ENCODE measurements around the gene CDH23.
A peak's percentile ranks its signal among the peaks of the same experiment; 100 is the strongest.

The CDH23 gene

GRCh38 chr10:71367271-71367670 lies 29.4 kb upstream of the CDH23 start:
- peaks cover 14% of the 10 kb centered on the region; the same call in 1 of the 2 replicates for H3K36me3 ChIP-seq (ENCODE audit: insufficient read depth, low read length)
- TF ChIP-seq EZH2phosphoT487 (IDR thresholded peaks at IDR 0.05; ENCODE audit: borderline replicate concordance) = no peak
- no peak for TF ChIP-seq CTCF (conservative IDR thresholded peaks at IDR 0.05; ENCODE audit: low read length)
- no peaks in the 10 kb centered on the region for H3K9me3 ChIP-seq (ENCODE audit: insufficient read depth, low read depth, low read length)
- no peaks in the 10 kb centered on the region for H3K27me3 ChIP-seq (ENCODE audit: insufficient read depth, low read length, poor library complexity, severe bottlenecking)
- H2AFZ ChIP-seq (ENCODE audit: low read length) = no peak overlapping the region
- no peak overlapping the region for H3K9ac ChIP-seq (ENCODE audit: low read depth, low read length, poor library complexity, severe bottlenecking)
- H3K4me2 ChIP-seq (ENCODE audit: low read depth, low read length, poor library complexity, severe bottlenecking) = no peak overlapping the region
- no peaks in the 10 kb centered on the region for H4K20me1 ChIP-seq (ENCODE audit: insufficient read depth, low read length, poor library complexity, severe bottlenecking)
- H3K79me2 ChIP-seq (ENCODE audit: insufficient read depth, low read length) = no peaks in the 10 kb centered on the region
- H3K9me2 ChIP-seq (replicated peaks; ENCODE audit: low read depth, low read length) = no peaks in the 10 kb centered on the region
- H3F3A ChIP-seq (ENCODE audit: low read depth) = no peaks in the 10 kb centered on the region
- H3K4me1 ChIP-seq (ENCODE audit: insufficient read depth, low read length, poor library complexity, severe bottlenecking) = peaks cover 6% of the 10 kb centered on the region
- H3K4me3 ChIP-seq (ENCODE audit: low read length, poor library complexity, severe bottlenecking) = no peak overlapping the region

GRCh38 chr10:71368176-71368575 lies 28.5 kb upstream of the CDH23 start:
- Histone ChIP-seq H3K9me3 (ENCODE audit: insufficient read depth, low read depth, low read length) (no peaks in the 10 kb centered on the region), H3K4me3 (ENCODE audit: low read length, poor library complexity, severe bottlenecking) (no peak overlapping the region), H2AFZ (ENCODE audit: low read length) (peak overlapping the region; percentile 41; the same call in 1 of the 2 replicates), H3K4me2 (ENCODE audit: low read depth, low read length, poor library complexity, severe bottlenecking) (no peak overlapping the region), H3F3A (ENCODE audit: low read depth) (no peaks in the 10 kb centered on the region), H3K79me2 (ENCODE audit: insufficient read depth, low read length) (no peaks in the 10 kb centered on the region), H3K36me3 (ENCODE audit: insufficient read depth, low read length) (peaks cover 5% of the 10 kb centered on the region; the same call in 1 of the 2 replicates), H3K27me3 (ENCODE audit: insufficient read depth, low read length, poor library complexity, severe bottlenecking) (no peaks in the 10 kb centered on the region), H4K20me1 (ENCODE audit: insufficient read depth, low read length, poor library complexity, severe bottlenecking) (no peaks in the 10 kb centered on the region), H3K9me2 (replicated peaks; ENCODE audit: low read depth, low read length) (no peaks in the 10 kb centered on the region), H3K4me1 (ENCODE audit: insufficient read depth, low read length, poor library complexity, severe bottlenecking) (peaks cover 6% of the 10 kb centered on the region), H3K9ac (ENCODE audit: low read depth, low read length, poor library complexity, severe bottlenecking) (no peak overlapping the region)
- no peak for TF ChIP-seq CTCF (conservative IDR thresholded peaks at IDR 0.05; ENCODE audit: low read length)
- TF ChIP-seq EZH2phosphoT487 (IDR thresholded peaks at IDR 0.05; ENCODE audit: borderline replicate concordance) = no peak

- H2AFZ ChIP-seq (ENCODE audit: low read length) = peak overlapping the region; percentile 41
- H3F3A ChIP-seq (ENCODE audit: low read depth) = no peaks in the 10 kb centered on the region
- peaks cover 5% of the 10 kb centered on the region; the same call in 1 of the 2 replicates for H3K36me3 ChIP-seq (ENCODE audit: insufficient read depth, low read length)
- H3K4me1 ChIP-seq (ENCODE audit: insufficient read depth, low read length, poor library complexity, severe bottlenecking) = peaks cover 6% of the 10 kb centered on the region
- no peak overlapping the region for H3K4me3 ChIP-seq (ENCODE audit: low read length, poor library complexity, severe bottlenecking)
- no peak overlapping the region for H3K4me2 ChIP-seq (ENCODE audit: low read depth, low read length, poor library complexity, severe bottlenecking)
- no peaks in the 10 kb centered on the region for H3K27me3 ChIP-seq (ENCODE audit: insufficient read depth, low read length, poor library complexity, severe bottlenecking)
- no peak for TF ChIP-seq EZH2phosphoT487 (IDR thresholded peaks at IDR 0.05; ENCODE audit: borderline replicate concordance)
- peak; percentile 34 for TF ChIP-seq CTCF (conservative IDR thresholded peaks at IDR 0.05; ENCODE audit: low read length)
- H3K9me3 ChIP-seq (ENCODE audit: insufficient read depth, low read depth, low read length) = no peaks in the 10 kb centered on the region
- H3K9me2 ChIP-seq (replicated peaks; ENCODE audit: low read depth, low read length) = no peaks in the 10 kb centered on the region
- H3K9ac ChIP-seq (ENCODE audit: low read depth, low read length, poor library complexity, severe bottlenecking) = no peak overlapping the region
- H4K20me1 ChIP-seq (ENCODE audit: insufficient read depth, low read length, poor library complexity, severe bottlenecking) = no peaks in the 10 kb centered on the region
- no peaks in the 10 kb centered on the region for H3K79me2 ChIP-seq (ENCODE audit: insufficient read depth, low read length)
Measured at GRCh38 chr10:71368643-71369042, 28.1 kb upstream of the CDH23 start.

All from Loucy (cell line).